OCI-LY1 (cell line): ENCODE data around the gene CEMIP2.

Source experiments
- CTCF ChIP-seq: fragments of 200-600 bp; sonication (generic), shearing (Covaris generic); IDR thresholded peaks from 2 replicates; pipeline ENCODE4 v1.5.1; 2017; ENCODE audit warnings: mild to moderate bottlenecking, antibody characterized with exemption, low read length, moderate library complexity, mixed read lengths
- EZH2 ChIP-seq: fragments of 200-600 bp; sonication (generic), shearing (Covaris generic); IDR thresholded peaks from 2 replicates; pipeline ENCODE4 v1.8.0; 2017; ENCODE audit warnings: borderline replicate concordance, mixed run types, mild to moderate bottlenecking, antibody characterized with exemption, low read length, moderate library complexity, mixed read lengths

- TF ChIP-seq CTCF (no peak), EZH2 (no peak)
These were observed 1.0 kb downstream of the CEMIP2 start for GRCh38 chr9:71767163-71767775.
